Esophagus squamous epithelium (tissue), 5 donors: ENCODE results near the gene WDR73. TPM values are rescaled to one million over a fixed set of nuclear protein-coding genes. Genes with fewer than 3 reads are reported as not detected.

ENCODE experiments used
- DNase-seq: peaks from one replicate; lab custom pipeline; 2025; lab: John Stamatoyannopoulos, UW
- H3K27ac ChIP-seq, 4 donors: fragments of 200-600 bp; sonication (generic); one replicate each; pipeline ENCODE4 v1.5.1; 2016 to 2019; ENCODE audit warnings: mild to moderate bottlenecking in 1 of 4
- H3K27me3 ChIP-seq, 4 donors: fragments of 200-600 bp; sonication (generic); 1 replicate in 3 of 4; 2 replicates in 1 of 4; pipeline versions ENCODE4 v1.5.1 to v1.6.0; 2017 to 2021; ENCODE audit warnings: antibody characterized with exemption in 1 of 4
- H3K36me3 ChIP-seq, 3 donors: fragments of 200-600 bp; sonication (generic); one replicate each; pipeline ENCODE4 v1.5.1; 2016 to 2019
- H3K4me1 ChIP-seq, 3 donors: fragments of 200-600 bp; sonication (generic); one replicate each; pipeline ENCODE4 v1.5.1; 2017 to 2019
- H3K4me3 ChIP-seq, 4 donors: fragments of 200-600 bp; sonication (generic); 1 replicate in 3 of 4; 2 replicates in 1 of 4; pipeline ENCODE4 v1.5.1; 2016 to 2019; ENCODE audit warnings: mild to moderate bottlenecking in 2 of 4, moderate library complexity in 1 of 4
- H3K9me3 ChIP-seq, 3 donors: fragments of 200-600 bp; sonication (generic); one replicate each; pipeline ENCODE4 v1.5.1; 2016 to 2019
- CTCF ChIP-seq, 6 experiments: fragments of 450-650 bp in 4 of 6; fragments of 200-600 bp in 2 of 6; sonication (generic) in 2 of 6; IDR thresholded peaks; one replicate each; pipeline ENCODE4 v1.5.1; 2016 to 2019; ENCODE audit warnings: antibody characterized with exemption in 6 of 6, mild to moderate bottlenecking in 4 of 6, moderate library complexity in 4 of 6
- POLR2A ChIP-seq, 4 donors: fragments of 450-650 bp; IDR thresholded peaks; one replicate each; pipeline ENCODE4 v1.6.1; 2017; ENCODE audit warnings: antibody characterized with exemption in 4 of 4, mild to moderate bottlenecking in 4 of 4, moderate library complexity in 3 of 4
- WGBS, 2 donors: methylation state at CpG; one replicate each; pipeline ENCODE4 v1.1.5; 2018; 5-methylcytosine and 5-hydroxymethylcytosine counted together
- intact Hi-C: fragments of 100-400 bp; cut with DNase I; formaldehyde crosslinking; loops from one replicate; pipeline ENCODE4 v1.15.0; 2022
- total RNA-seq, 4 donors: library from RNA; depleted of rRNA; stranded (reverse); fragments of >200 nt; gene quantifications; one replicate each; pipeline ENCODE4 v1.1.0, GENCODE V29; 2016
- donor health status: DM: yes; HTN: yes; CAD: no.

WDR73 gene
- total RNA-seq = 10 to 100 TPM; 14.1 to 27.5 (median 16.5) TPM

GRCh38 chr15:84653910-84654688 lies at the start of gene WDR73:
Gene WDR73, minus strand, starts transcription at chr15:84654283. Its CDS starts 9 bp downstream, at chr15:84654274.
- peak in 2 of 4 donors; percentile 60 to 69 for TF ChIP-seq POLR2A (IDR thresholded peaks at IDR 0.05)
- peak in 1 of 6 experiments; percentile 23 for TF ChIP-seq CTCF (IDR thresholded peaks at IDR 0.05)
- intact Hi-C loops = no loop called here
- peak; percentile 57 for DNase-seq
- Histone ChIP-seq H3K9me3 (no peaks in the 10 kb centered on the region), H3K4me3 (peak within 1 kb of the TSS; percentile 63 to 94 (median 82)), H3K4me1 (peaks cover 24 to 77% (median 24%) of the 10 kb centered on the region in 3 donors), H3K27ac (peak within 1 kb of the TSS; percentile 83 to 92 (median 90)), H3K27me3 (no peaks in the 10 kb centered on the region), H3K36me3 (peaks cover under 1 to 33% (median 16%) of the 10 kb centered on the region in 3 donors)
- WGBS, 2 donors = 0 to 2% methylated on average over 21 to 22 of the region's 49 CpGs

GRCh38 chr15:84703808-84704207 lies 49.7 kb upstream of the WDR73 start:
- TF ChIP-seq POLR2A (IDR thresholded peaks at IDR 0.05) (no peak), CTCF (IDR thresholded peaks at IDR 0.05) (no peak)
- intact Hi-C loops = no loop called here
- Histone ChIP-seq H3K4me1 (peaks cover 3 to 17% (median 4%) of the 10 kb centered on the region in 3 donors), H3K27ac (no peak overlapping the region), H3K9me3 (no peaks in the 10 kb centered on the region), H3K36me3 (peaks cover 0 to 2% (median 0%) of the 10 kb centered on the region in 3 donors), H3K27me3 (no peaks in the 10 kb centered on the region), H3K4me3 (no peak overlapping the region)
- DNase-seq = no peak
- WGBS, 2 donors = 96% methylated on average over 5 of the region's 5 CpGs

- Histone ChIP-seq H3K4me1 (peaks cover 3 to 17% (median 4%) of the 10 kb centered on the region in 3 donors), H3K27me3 (no peaks in the 10 kb centered on the region), H3K4me3 (no peak overlapping the region), H3K27ac (peak overlapping the region in 1 of 4 donors; percentile 19), H3K36me3 (no peaks in the 10 kb centered on the region), H3K9me3 (no peaks in the 10 kb centered on the region)
- TF ChIP-seq CTCF (IDR thresholded peaks at IDR 0.05) (no peak), POLR2A (IDR thresholded peaks at IDR 0.05) (no peak)
- intact Hi-C loops = no loop called here
- 36 to 37% methylated on average over 3 to 4 of the region's 4 CpGs for WGBS, 2 donors
- no peak for DNase-seq
These were observed 48.9 kb upstream of the WDR73 start for GRCh38 chr15:84702961-84703482.

- Histone ChIP-seq H3K9me3 (no peaks in the 10 kb centered on the region), H3K36me3 (no peaks in the 10 kb centered on the region), H3K4me3 (no peak overlapping the region), H3K27me3 (no peaks in the 10 kb centered on the region), H3K27ac (no peak overlapping the region), H3K4me1 (peaks cover 3 to 28% (median 4%) of the 10 kb centered on the region in 3 donors)
- TF ChIP-seq CTCF (IDR thresholded peaks at IDR 0.05) = no peak
- no peak for TF ChIP-seq POLR2A (IDR thresholded peaks at IDR 0.05)
- no peak for DNase-seq
- 84 to 85% methylated on average over 8 of the region's 8 CpGs for WGBS, 2 donors
- intact Hi-C loops = no loop called here
These were observed 45.6 kb upstream of the WDR73 start for GRCh38 chr15:84699538-84700191.
